ENCODE results near the gene GMEB2.

Gene GMEB2

DNA sequence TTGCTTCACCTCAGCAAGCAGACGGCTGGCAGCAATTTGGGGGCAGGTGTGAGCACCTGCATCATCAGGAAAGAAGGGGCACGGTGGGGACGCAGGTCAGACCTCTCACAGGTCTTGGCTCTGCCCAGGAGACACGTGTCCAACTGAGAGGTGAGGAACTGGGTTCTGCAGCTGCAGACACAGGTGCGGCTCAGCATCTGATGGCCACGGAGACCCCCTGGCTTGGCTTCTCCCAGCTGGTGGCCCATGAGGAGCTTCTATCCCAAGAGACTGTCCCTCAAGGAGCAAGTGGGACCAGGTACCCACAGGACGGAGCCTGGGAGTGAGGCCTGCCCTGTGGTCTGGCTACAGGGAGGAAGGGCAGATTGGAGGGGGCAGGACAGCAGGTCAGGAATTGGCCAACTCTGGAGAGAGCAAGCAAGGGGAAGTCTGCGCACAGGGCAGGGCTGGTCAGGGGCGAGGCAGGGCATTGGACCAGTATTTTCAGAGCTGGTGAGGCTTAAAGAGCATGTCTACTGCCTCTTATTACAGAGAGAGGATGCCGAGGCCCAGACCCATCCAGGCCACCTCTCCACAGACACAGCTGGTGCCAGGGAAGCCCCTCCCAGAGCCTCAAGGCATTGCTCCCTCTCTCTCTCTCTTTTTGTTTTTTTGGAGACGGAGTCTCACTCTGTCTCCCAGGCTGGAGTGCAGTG is 22.1 kb upstream of the GMEB2 start:
- Histone ChIP-seq H3K4me3 (ENCODE audit: low read length) (no peak overlapping the region), H3K9me2 (replicated peaks; ENCODE audit: insufficient read depth, low read length) (no peaks in the 10 kb centered on the region), H3K4me1 (ENCODE audit: low read length) (no peaks in the 10 kb centered on the region), H3K79me2 (ENCODE audit: low read length) (no peaks in the 10 kb centered on the region), H2AFZ (ENCODE audit: low read length) (no peak overlapping the region), H3F3A (ENCODE audit: insufficient read depth, low read length) (no peaks in the 10 kb centered on the region), H3K4me2 (ENCODE audit: low read depth, low read length) (no peak overlapping the region), H3K27me3 (replicated peaks; ENCODE audit: insufficient read depth, low read length) (peaks cover 45% of the 10 kb centered on the region), H3K9me3 (replicated peaks; ENCODE audit: insufficient read depth, low read length) (no peaks in the 10 kb centered on the region), H4K20me1 (ENCODE audit: insufficient read depth, low read length) (no peaks in the 10 kb centered on the region), H3K36me3 (replicated peaks; ENCODE audit: insufficient read depth, low read length) (no peaks in the 10 kb centered on the region), H3K27ac (ENCODE audit: low read length) (no peak overlapping the region), H3K9ac (ENCODE audit: low read length) (no peak overlapping the region)
- DNase-seq, result no peak
- no peak for TF ChIP-seq EZH2phosphoT487 (IDR thresholded peaks at IDR 0.05; ENCODE audit: low read length)
- TF ChIP-seq EZH2 (optimal IDR thresholded peaks at IDR 0.05; ENCODE audit: low read depth, low read length), result no peak
- TF ChIP-seq, protein P1, sequence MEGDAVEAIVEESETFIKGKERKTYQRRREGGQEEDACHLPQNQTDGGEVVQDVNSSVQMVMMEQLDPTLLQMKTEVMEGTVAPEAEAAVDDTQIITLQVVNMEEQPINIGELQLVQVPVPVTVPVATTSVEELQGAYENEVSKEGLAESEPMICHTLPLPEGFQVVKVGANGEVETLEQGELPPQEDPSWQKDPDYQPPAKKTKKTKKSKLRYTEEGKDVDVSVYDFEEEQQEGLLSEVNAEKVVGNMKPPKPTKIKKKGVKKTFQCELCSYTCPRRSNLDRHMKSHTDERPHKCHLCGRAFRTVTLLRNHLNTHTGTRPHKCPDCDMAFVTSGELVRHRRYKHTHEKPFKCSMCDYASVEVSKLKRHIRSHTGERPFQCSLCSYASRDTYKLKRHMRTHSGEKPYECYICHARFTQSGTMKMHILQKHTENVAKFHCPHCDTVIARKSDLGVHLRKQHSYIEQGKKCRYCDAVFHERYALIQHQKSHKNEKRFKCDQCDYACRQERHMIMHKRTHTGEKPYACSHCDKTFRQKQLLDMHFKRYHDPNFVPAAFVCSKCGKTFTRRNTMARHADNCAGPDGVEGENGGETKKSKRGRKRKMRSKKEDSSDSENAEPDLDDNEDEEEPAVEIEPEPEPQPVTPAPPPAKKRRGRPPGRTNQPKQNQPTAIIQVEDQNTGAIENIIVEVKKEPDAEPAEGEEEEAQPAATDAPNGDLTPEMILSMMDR (IDR thresholded peaks at IDR 0.05; ENCODE audit: low read length), result no peak

- Histone ChIP-seq H3K4me3 (ENCODE audit: low read length) (no peak overlapping the region), H3K4me2 (ENCODE audit: low read depth, low read length) (no peak overlapping the region), H3K9me3 (replicated peaks; ENCODE audit: insufficient read depth, low read length) (no peaks in the 10 kb centered on the region), H3K9ac (ENCODE audit: low read length) (no peak overlapping the region), H3K36me3 (replicated peaks; ENCODE audit: insufficient read depth, low read length) (no peaks in the 10 kb centered on the region), H3K9me2 (replicated peaks; ENCODE audit: insufficient read depth, low read length) (no peaks in the 10 kb centered on the region), H3F3A (ENCODE audit: insufficient read depth, low read length) (no peaks in the 10 kb centered on the region), H3K79me2 (ENCODE audit: low read length) (no peaks in the 10 kb centered on the region), H2AFZ (ENCODE audit: low read length) (no peak overlapping the region), H3K4me1 (ENCODE audit: low read length) (no peaks in the 10 kb centered on the region), H4K20me1 (ENCODE audit: insufficient read depth, low read length) (no peaks in the 10 kb centered on the region), H3K27me3 (replicated peaks; ENCODE audit: insufficient read depth, low read length) (peaks cover 40% of the 10 kb centered on the region), H3K27ac (ENCODE audit: low read length) (no peak overlapping the region)
- no peak for DNase-seq
- TF ChIP-seq, protein P1 (IDR thresholded peaks at IDR 0.05; ENCODE audit: low read length), result no peak
- no peak for TF ChIP-seq EZH2 (optimal IDR thresholded peaks at IDR 0.05; ENCODE audit: low read depth, low read length)
- no peak for TF ChIP-seq EZH2phosphoT487 (IDR thresholded peaks at IDR 0.05; ENCODE audit: low read length)
These were observed 21.3 kb upstream of the GMEB2 start for GRCh38 chr20:63648190-63648589.

- H3K36me3 ChIP-seq (replicated peaks; ENCODE audit: insufficient read depth, low read length), result no peaks in the 10 kb centered on the region
- no peak overlapping the region for H3K4me2 ChIP-seq (ENCODE audit: low read depth, low read length)
- H3F3A ChIP-seq (ENCODE audit: insufficient read depth, low read length), result peaks cover 10% of the 10 kb centered on the region; the same call in 1 of the 2 replicates
- H3K4me3 ChIP-seq (ENCODE audit: low read length), result no peak overlapping the region
- DNase-seq, result no peak
- H4K20me1 ChIP-seq (ENCODE audit: insufficient read depth, low read length), result no peaks in the 10 kb centered on the region
- no peak overlapping the region for H3K27ac ChIP-seq (ENCODE audit: low read length)
- peaks cover 20% of the 10 kb centered on the region for H3K27me3 ChIP-seq (replicated peaks; ENCODE audit: insufficient read depth, low read length)
- H3K4me1 ChIP-seq (ENCODE audit: low read length), result peaks cover 5% of the 10 kb centered on the region; the same call in 1 of the 2 replicates
- H3K9ac ChIP-seq (ENCODE audit: low read length), result no peak overlapping the region
- no peaks in the 10 kb centered on the region for H3K79me2 ChIP-seq (ENCODE audit: low read length)
- H2AFZ ChIP-seq (ENCODE audit: low read length), result no peak overlapping the region
- H3K9me3 ChIP-seq (replicated peaks; ENCODE audit: insufficient read depth, low read length), result no peaks in the 10 kb centered on the region
- no peak for TF ChIP-seq EZH2phosphoT487 (IDR thresholded peaks at IDR 0.05; ENCODE audit: low read length)
- TF ChIP-seq, protein P1 (IDR thresholded peaks at IDR 0.05; ENCODE audit: low read length), result no peak
- no peak for TF ChIP-seq EZH2 (optimal IDR thresholded peaks at IDR 0.05; ENCODE audit: low read depth, low read length)
- H3K9me2 ChIP-seq (replicated peaks; ENCODE audit: insufficient read depth, low read length), result no peaks in the 10 kb centered on the region
These were observed 18.3 kb upstream of the GMEB2 start for GRCh38 chr20:63645218-63645617.
